T-helper 1 cell treated with Interleukin-12 subunit alpha and Interleukin-12 subunit beta and Interleukin-4 antibody, amounts not matched to agents 30 μg/mL and 1 μg/mL, for 36 hours (primary cell): Measurements from ENCODE around the gene ANO9.

Experiments used
- H3K27ac Mint-ChIP-seq: one replicate; pipeline ENCODE4 v1.8.0; 2021; ENCODE audit warnings: mild to moderate bottlenecking, mixed read lengths
- H3K27me3 Mint-ChIP-seq: one replicate; pipeline ENCODE4 v1.8.0; 2021; ENCODE audit warnings: low read depth, mixed read lengths
- H3K36me3 Mint-ChIP-seq: one replicate; pipeline ENCODE4 v1.8.0; 2021; ENCODE audit warnings: low read depth, mixed read lengths
- H3K4me1 Mint-ChIP-seq: one replicate; pipeline ENCODE4 v1.8.0; 2021; ENCODE audit warnings: low read depth, mixed read lengths
- H3K4me3 Mint-ChIP-seq: one replicate; pipeline ENCODE4 v1.8.0; 2021; ENCODE audit warnings: mild to moderate bottlenecking, moderate library complexity, mixed read lengths
- H3K9me3 Mint-ChIP-seq: one replicate; pipeline ENCODE4 v1.8.0; 2021; ENCODE audit warnings: mixed read lengths

The ANO9 gene

DNA sequence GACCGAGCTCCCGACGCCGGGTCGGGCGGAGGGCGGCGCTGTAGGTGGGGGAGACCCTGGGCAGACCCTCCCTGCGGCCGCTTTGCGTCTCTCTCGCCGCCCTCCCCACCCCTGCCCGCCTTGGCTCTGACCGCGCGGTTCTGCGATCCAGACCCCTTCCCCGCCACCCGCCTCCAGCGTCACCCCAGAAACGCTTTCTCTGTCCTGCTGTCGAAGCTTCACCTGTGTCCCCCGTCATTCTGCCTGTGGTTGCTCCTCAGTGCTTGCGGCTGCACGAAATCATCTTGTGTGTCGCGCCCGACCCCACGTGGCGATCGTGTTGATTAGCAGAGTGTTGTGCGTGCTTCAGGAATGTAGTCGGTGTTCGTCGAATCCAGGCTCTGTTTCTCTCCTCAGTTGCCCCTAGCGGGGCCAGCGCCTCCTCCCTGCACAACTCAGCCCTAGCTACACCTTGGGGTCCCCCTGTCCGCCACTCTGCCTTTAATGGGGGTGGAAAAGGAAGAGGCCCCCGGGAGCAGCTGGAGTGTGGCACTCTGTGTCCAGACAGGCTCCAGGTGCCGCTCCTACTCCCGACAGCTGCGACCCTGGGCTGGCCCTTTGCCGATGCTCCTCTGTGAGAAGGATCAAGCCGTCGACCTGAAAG lies 9.1 kb upstream of the ANO9 start:
- Mint-ChIP-seq H3K36me3 (peaks cover 11% of the 10 kb centered on the region), H3K4me3 (peak overlapping the region; percentile 92), H3K9me3 (no peaks in the 10 kb centered on the region), H3K27me3 (no peaks in the 10 kb centered on the region), H3K27ac (peak overlapping the region; percentile 86), H3K4me1 (peaks cover 14% of the 10 kb centered on the region)

- H3K36me3 Mint-ChIP-seq: peaks cover 11% of the 10 kb centered on the region
- H3K27ac Mint-ChIP-seq: peak within 1 kb of the TSS; percentile 88
- H3K27me3 Mint-ChIP-seq: no peaks in the 10 kb centered on the region
- H3K4me1 Mint-ChIP-seq: peaks cover 14% of the 10 kb centered on the region
- H3K4me3 Mint-ChIP-seq: peak within 1 kb of the TSS; percentile 92
- H3K9me3 Mint-ChIP-seq: no peaks in the 10 kb centered on the region
Observed at GRCh38 chr11:449889-450808, 8.3 kb upstream of the ANO9 start, which contains the start of gene PTDSS2. Gene PTDSS2, plus strand, starts transcription at chr11:450279. Its CDS starts 177 bp downstream, at chr11:450456.

- H3K36me3 Mint-ChIP-seq: peaks cover 4% of the 10 kb centered on the region
- no peaks in the 10 kb centered on the region for H3K27me3 Mint-ChIP-seq
Observed at GRCh38 chr11:447923-448731, 6.3 kb upstream of the ANO9 start.

DNA sequence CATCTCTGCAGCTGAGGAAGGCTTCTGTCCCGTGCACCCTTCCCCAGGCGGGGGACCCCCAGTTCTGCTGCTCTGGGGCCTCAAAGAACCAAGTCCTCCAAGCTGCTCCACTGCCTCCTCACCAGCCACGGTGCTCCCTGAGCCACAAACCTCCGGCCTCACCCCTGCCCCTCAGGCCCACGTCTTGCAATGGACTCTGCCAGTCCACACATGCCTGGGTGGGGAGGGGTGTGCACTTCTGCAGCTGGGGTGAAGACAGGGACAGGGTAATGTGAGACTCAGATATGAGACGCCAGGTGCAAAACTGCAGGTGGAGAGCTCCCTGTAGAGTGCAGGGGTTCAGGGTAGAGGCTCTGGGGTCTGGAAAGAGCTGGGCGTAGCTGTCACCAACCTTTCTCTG lies 5.1 kb upstream of the ANO9 start:
- H3K36me3 Mint-ChIP-seq: peaks cover 4% of the 10 kb centered on the region
- H3K4me3 Mint-ChIP-seq: no peak overlapping the region
- H3K4me1 Mint-ChIP-seq: peaks cover 12% of the 10 kb centered on the region
- peak overlapping the region; percentile 49 for H3K27ac Mint-ChIP-seq
- no peaks in the 10 kb centered on the region for H3K9me3 Mint-ChIP-seq
- H3K27me3 Mint-ChIP-seq: no peaks in the 10 kb centered on the region

More at GRCh38 chr11:447923-448731, 6.3 kb upstream of the ANO9 start:
- Mint-ChIP-seq H3K9me3 (no peaks in the 10 kb centered on the region), H3K4me3 (peak overlapping the region; percentile 91), H3K4me1 (peaks cover 12% of the 10 kb centered on the region), H3K27ac (peak overlapping the region; percentile 97)

DNA sequence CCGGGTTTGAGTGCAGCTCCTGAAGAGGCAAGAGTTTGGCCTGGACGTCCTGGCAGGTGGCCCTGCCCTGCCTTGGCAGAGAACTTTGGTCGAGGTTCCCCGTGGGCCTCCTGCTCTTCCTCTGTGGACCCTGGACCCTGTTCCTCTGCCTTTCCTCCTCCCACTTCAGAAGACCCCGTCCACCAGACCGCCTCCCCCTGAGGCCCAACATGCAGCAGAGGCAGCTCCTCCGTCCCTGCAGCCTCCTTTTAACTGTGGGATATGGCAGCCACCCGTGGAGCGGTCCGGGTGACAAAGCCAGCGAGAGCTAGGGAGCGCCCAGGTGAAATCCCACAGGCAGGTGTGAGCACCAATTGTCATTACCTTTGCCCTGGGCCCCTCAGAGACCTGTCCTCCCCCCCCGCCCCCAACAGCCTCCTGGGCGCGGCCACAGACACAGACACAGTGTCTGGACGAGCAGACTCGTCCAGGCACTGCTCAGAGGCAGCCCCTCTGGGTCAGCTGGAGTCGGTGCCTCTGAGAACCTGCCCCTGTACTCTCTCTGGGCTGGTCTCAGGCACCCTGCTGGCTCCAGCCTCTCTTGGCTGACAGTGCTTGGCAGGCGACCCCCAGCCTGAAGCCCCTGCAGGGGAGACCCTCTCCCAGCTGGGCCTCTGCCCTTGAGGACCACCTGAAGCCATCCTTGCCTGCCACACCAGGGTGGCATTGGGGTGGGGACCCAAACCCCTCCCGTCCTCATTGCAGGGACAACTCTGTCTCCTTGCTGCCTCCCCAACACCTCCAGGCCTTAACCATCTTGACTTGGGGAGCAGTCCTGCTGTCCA lies 4.2 kb upstream of the ANO9 start:
- Mint-ChIP-seq H3K27ac (peak overlapping the region; percentile 57), H3K4me1 (peaks cover 9% of the 10 kb centered on the region), H3K4me3 (no peak overlapping the region), H3K27me3 (no peaks in the 10 kb centered on the region), H3K36me3 (no peaks in the 10 kb centered on the region), H3K9me3 (no peaks in the 10 kb centered on the region)

DNA sequence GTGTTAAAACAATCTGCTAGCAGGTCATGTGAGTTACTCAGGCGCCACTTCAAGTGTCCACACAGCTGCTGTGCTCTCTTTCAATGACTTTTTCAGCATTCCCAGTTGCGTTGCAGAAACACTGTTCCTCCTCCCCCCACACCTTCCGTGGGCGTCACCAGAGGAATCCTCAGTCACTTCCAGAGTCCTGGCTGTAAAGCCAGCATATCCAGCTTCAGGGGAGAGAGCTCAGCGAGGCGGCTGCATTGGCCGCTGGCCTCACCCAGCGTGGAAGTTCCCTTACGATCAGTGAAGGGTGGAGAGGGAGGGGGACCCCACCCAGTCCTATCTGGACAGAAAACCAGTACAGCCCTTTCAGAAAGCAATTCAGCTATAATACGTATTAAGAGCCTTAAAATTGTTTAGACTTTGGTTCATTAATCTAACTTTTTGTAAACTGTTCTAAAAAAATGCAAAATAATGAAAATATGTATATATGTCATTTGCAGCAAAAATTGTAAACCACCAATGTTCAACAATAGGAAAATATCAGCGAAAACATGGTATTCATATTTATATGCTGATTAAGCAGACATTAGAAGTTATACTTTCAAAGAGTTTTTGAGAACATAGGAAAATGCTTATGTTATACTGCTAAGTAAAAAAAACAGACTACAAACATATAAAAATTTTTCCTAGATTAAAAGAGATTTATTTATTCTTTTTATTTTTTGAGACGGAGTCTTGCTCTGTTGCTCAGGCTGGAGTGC lies 2.8 kb upstream of the ANO9 start:
- H3K4me3 Mint-ChIP-seq: no peak overlapping the region
- no peak overlapping the region for H3K27ac Mint-ChIP-seq
- peaks cover 12% of the 10 kb centered on the region for H3K4me1 Mint-ChIP-seq
- H3K27me3 Mint-ChIP-seq: no peaks in the 10 kb centered on the region
- H3K36me3 Mint-ChIP-seq: peaks cover 2% of the 10 kb centered on the region
- no peaks in the 10 kb centered on the region for H3K9me3 Mint-ChIP-seq

DNA sequence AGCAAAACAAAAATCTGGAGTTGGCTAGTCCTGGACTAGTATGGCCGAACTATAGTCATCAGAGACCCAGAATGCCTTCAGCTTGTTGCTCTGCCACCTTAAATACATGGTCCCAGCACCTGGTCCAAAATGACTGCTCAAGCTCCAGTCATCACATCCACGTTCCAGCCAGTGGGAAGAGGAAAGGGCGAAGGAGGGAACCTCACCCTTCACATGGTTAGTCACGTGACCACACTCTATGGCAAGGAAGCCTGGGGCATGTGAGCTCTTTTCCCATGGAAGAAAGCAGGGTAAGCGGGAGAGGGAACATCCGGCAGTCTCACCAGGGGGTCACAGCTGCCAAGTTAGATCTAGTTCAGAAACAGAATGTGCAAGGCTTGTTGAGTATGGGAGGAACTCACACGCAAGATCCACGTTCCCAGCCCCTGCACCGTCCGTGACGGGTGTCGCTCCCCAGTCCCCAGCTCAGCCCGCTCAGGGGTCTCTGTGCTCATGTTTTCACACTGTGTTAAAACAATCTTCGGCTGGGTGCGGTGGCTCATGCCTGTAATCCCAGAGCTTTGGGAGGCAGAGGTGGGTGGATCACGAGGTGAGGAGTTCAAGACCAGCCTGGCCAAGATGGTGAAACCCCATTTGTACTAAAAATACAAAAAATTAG lies 1.9 kb upstream of the ANO9 start:
- peaks cover 2% of the 10 kb centered on the region for H3K36me3 Mint-ChIP-seq
- H3K27me3 Mint-ChIP-seq: no peaks in the 10 kb centered on the region
- H3K9me3 Mint-ChIP-seq: no peaks in the 10 kb centered on the region
- H3K27ac Mint-ChIP-seq: no peak overlapping the region
- peaks cover 13% of the 10 kb centered on the region for H3K4me1 Mint-ChIP-seq
- no peak overlapping the region for H3K4me3 Mint-ChIP-seq

- Mint-ChIP-seq H3K4me1 (peaks cover 14% of the 10 kb centered on the region), H3K9me3 (no peaks in the 10 kb centered on the region), H3K27ac (no peak overlapping the region), H3K4me3 (no peak overlapping the region), H3K27me3 (no peaks in the 10 kb centered on the region), H3K36me3 (peaks cover 2% of the 10 kb centered on the region)
Observed at GRCh38 chr11:442611-443081, 835 bp upstream of the ANO9 start.

GRCh38 chr11:441043-441417 lies 781 bp downstream of the ANO9 start:
- Mint-ChIP-seq H3K27ac (no peak overlapping the region), H3K36me3 (peaks cover 2% of the 10 kb centered on the region), H3K4me3 (peak overlapping the region; percentile 81), H3K27me3 (no peaks in the 10 kb centered on the region), H3K9me3 (no peaks in the 10 kb centered on the region), H3K4me1 (peaks cover 22% of the 10 kb centered on the region)

DNA sequence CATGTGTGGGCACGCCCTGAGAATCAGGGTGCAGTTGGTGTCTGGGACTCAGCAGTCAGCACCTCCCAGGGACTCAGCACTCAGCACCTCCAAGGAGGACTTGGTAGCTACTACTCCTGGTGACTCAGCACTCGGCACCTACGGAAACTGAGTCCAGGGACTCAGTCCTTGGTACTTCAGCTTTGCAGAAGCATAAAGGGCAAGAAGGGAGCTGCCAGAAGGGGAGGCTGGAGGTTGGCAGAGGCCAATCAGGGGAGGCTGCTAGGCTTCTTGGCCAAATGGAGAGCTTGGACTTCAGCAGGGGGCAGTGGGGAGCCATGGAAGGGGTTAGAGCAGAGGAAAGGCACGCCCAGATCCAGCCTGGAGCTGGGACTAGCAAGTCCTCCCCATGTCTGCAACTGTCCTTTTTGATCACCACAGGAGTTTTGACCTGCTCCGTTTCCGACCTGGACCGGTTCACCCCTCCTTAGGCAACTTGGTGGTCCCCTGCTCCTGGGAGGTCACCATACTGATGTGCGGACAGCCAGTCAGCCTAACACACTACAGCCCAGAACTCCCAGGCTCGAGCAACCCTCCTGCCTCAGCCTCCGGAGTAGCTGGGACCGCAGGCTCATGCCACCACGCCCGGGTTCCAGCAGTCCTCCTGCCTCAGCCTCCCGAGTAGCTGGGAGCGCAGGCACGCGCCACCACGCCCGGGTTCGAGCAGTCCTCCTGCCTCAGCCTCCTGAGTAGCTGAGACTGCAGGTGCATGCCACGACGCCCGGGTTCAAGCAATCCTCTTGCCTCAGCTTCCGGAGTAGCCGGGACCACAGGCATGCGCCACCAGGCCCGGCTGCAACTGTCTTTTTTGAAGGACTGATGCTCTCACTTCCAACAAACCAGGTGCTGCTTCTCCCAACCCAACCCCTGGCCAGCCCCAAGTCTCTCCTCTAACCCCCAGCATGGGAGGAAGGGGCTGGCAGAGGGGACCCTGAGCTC lies 1.5 kb downstream of the ANO9 start:
- H3K4me1 Mint-ChIP-seq: peaks cover 22% of the 10 kb centered on the region
- peak overlapping the region; percentile 20 for H3K27ac Mint-ChIP-seq

DNA sequence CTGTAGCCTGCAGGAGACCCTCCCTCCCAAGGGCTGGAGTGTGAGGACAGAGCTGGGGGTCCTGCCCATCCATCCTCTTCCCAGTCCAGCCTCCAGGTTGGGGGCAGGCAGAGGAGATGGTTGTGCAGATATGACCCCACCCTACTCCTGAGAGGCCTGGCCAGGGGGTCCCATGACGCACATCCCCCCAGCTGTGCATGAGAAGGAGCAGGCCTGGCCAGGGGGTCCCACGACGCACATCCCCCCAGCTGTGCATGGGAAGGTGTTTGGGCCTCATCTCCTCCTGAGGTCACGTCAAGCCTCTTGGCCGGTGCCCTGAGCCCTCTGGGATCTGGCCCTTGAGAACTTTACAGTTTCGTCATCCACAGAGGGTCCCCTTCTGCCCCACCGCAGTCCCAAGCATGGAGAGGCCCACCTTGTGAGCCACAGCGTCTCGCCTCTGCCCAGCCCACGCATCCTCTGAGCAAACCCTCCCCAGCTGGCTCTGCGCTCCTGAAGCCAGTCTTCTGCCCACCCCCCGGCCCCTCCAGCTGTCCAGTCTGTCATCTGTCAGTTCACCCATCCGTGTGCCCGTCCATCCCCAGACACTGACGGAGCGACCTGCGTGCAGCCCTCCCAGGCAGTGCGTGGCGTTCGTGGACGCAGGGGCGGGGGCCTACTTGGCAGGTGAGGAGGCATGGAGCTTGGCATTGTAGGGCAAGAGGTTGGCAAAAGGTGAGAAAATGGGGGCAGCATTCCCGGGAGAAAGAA lies 2.3 kb downstream of the ANO9 start:
- Mint-ChIP-seq H3K4me3 (peak overlapping the region; percentile 66), H3K27me3 (no peaks in the 10 kb centered on the region), H3K4me1 (peaks cover 22% of the 10 kb centered on the region), H3K9me3 (no peaks in the 10 kb centered on the region), H3K36me3 (peaks cover 2% of the 10 kb centered on the region), H3K27ac (no peak overlapping the region)

More for the DNA sequence above, 1.5 kb downstream of the ANO9 start:
- Mint-ChIP-seq H3K4me3 (peak overlapping the region; percentile 81), H3K9me3 (no peaks in the 10 kb centered on the region), H3K27me3 (no peaks in the 10 kb centered on the region), H3K36me3 (peaks cover 2% of the 10 kb centered on the region)
